ENCODE measurements around the gene ANKRD33B.

Gene ANKRD33B

DNA sequence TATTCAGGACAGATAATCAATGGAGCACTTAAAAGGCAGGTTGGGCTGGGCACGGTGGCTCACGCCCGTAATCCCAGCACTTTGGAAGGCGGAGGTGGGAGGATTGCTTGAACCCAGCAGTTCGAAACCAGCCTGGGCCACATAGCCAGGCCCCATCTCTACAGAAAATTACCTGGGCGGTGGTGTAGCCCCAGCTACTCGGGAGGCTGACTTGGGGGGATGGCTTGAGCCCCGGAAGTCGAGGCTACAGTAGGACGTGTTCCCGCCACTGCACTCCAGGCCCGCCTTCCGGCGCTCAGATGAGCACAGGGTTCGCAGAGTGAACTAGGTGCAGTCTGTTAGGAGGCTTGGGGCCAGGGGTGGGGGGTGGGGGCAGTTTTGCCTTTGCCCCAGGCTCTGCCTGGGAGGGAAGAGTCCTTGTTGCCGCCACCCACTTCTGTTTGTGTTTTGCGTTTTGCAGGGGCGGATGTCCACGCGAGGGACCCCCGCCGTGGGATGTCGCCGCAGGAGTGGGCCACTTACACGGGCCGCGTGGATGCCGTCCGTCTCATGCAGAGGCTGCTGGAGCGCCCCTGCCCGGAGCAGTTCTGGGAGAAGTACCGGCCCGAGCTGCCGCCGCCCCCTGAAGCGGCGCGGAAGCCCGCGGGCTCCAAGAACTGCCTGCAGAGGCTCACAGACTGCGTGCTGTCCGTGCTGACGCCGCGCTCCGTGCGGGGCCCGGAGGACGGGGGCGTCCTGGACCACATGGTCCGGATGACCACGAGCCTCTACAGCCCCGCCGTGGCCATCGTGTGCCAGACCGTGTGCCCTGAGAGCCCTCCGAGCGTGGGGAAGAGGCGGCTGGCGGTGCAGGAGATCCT, 85.2 kb downstream of the ANKRD33B start:
- Histone ChIP-seq H3K36me3 (replicated peaks) (no peaks in the 10 kb centered on the region), H3K27me3 (replicated peaks) (no peaks in the 10 kb centered on the region), H3K4me3 (ENCODE audit: low read depth, low read length) (no peak overlapping the region), H3K27ac (no peak overlapping the region)
- in situ Hi-C loops (cut with HindIII; ENCODE audit: low pct_ligation_motif_present, low sequenced_read_pairs) = loop anchor here (25.0 kb wide), 1 partner anchor 162 kb away; no protein-coding TSS in a partner anchor
- TF ChIP-seq, protein P1, sequence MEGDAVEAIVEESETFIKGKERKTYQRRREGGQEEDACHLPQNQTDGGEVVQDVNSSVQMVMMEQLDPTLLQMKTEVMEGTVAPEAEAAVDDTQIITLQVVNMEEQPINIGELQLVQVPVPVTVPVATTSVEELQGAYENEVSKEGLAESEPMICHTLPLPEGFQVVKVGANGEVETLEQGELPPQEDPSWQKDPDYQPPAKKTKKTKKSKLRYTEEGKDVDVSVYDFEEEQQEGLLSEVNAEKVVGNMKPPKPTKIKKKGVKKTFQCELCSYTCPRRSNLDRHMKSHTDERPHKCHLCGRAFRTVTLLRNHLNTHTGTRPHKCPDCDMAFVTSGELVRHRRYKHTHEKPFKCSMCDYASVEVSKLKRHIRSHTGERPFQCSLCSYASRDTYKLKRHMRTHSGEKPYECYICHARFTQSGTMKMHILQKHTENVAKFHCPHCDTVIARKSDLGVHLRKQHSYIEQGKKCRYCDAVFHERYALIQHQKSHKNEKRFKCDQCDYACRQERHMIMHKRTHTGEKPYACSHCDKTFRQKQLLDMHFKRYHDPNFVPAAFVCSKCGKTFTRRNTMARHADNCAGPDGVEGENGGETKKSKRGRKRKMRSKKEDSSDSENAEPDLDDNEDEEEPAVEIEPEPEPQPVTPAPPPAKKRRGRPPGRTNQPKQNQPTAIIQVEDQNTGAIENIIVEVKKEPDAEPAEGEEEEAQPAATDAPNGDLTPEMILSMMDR (IDR thresholded peaks at IDR 0.05; ENCODE audit: low read depth, low read length, missing control alignments) = no peak
- no peak for DNase-seq

- no peaks in the 10 kb centered on the region for H3K36me3 ChIP-seq (replicated peaks)
- in situ Hi-C loops (cut with HindIII; ENCODE audit: low pct_ligation_motif_present, low sequenced_read_pairs) = loop anchor here (25.0 kb wide), 1 partner anchor 163 kb away; no protein-coding TSS in a partner anchor
- H3K4me3 ChIP-seq (ENCODE audit: low read depth, low read length) = no peak overlapping the region
- no peaks in the 10 kb centered on the region for H3K27me3 ChIP-seq (replicated peaks)
- H3K27ac ChIP-seq = no peak overlapping the region
- DNase-seq = peak; percentile 14
- TF ChIP-seq, protein P1 (IDR thresholded peaks at IDR 0.05; ENCODE audit: low read depth, low read length, missing control alignments) = peak; percentile 15
Observed at GRCh38 chr5:10649666-10650380, 86.0 kb downstream of the ANKRD33B start.

DNA sequence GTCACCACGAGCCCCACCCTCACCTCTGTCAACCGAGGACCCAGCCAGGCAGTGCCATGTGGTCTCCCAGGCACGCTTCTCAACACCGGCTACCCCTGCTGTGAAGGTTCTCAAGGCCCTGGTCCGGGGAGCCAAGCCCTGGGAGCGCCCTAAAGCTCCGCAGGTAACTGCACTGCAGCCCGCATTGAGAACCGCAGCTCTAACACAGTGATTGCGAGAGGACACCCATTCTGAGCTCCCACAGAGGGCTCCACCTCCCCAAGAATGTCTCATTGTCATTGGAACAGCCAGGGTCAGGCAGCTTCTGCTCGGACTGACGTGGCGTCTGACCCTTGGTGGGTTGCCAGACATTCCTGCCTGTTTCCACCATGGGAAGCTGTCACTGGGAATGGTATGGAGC, 88.3 kb downstream of the ANKRD33B start:
- peak; percentile 34 for DNase-seq
- in situ Hi-C loops (cut with HindIII; ENCODE audit: low pct_ligation_motif_present, low sequenced_read_pairs) = no loop called here

DNA sequence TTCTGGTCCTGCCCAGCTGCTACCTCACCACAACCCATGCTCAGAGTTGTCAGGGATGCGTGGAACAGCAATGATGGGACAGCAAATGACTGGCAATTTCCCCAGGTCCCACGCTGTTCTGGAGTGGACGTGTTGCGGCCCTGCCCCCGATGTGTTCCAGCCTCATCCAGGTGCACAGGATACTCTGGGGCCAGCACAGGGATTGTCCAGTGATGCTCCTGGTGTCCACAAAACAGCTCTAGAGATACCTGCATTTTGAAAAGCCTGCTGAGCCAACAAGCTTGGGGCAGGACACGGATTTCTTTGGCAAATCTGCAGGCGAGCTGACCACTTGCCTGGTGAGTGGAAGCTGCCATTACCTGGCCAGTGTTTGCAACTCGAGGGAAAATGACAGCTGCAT, 88.7 kb downstream of the ANKRD33B start:
- in situ Hi-C loops (cut with HindIII; ENCODE audit: low pct_ligation_motif_present, low sequenced_read_pairs) = no loop called here
- Histone ChIP-seq H3K27ac (no peak overlapping the region), H3K4me3 (ENCODE audit: low read depth, low read length) (no peak overlapping the region), H3K27me3 (replicated peaks) (no peaks in the 10 kb centered on the region), H3K36me3 (replicated peaks) (no peaks in the 10 kb centered on the region)
- DNase-seq = no peak
- TF ChIP-seq, protein P1 (IDR thresholded peaks at IDR 0.05; ENCODE audit: low read depth, low read length, missing control alignments) = no peak

More for the DNA sequence above, 88.3 kb downstream of the ANKRD33B start:
- Histone ChIP-seq H3K4me3 (ENCODE audit: low read depth, low read length) (no peak overlapping the region), H3K27ac (no peak overlapping the region), H3K27me3 (replicated peaks) (no peaks in the 10 kb centered on the region), H3K36me3 (replicated peaks) (no peaks in the 10 kb centered on the region)
- TF ChIP-seq, protein P1 (IDR thresholded peaks at IDR 0.05; ENCODE audit: low read depth, low read length, missing control alignments) = peak; percentile 3

DNA sequence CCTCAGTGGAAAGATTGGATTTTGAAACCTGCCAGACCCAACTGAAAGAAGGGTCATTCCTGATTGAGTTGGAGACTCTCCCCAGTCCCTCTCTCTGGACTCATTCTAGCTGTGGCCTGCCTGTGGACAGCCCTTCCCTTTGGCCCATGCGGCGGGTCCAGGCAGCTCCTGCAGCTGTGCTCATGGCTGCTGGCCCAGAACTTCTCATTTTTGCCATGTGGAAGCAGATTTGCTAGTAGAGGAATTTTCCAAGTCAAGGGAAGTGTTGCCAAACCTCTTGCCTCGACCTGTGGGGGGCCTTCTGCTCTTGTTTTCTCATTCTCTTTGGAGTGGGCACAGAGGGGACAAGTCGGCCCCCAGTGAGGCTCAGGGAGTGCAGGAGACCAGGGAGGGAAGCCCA, 89.2 kb downstream of the ANKRD33B start:
- TF ChIP-seq, protein P1 (IDR thresholded peaks at IDR 0.05; ENCODE audit: low read depth, low read length, missing control alignments) = no peak
- DNase-seq = no peak
- no peaks in the 10 kb centered on the region for H3K27me3 ChIP-seq (replicated peaks)
- H3K4me3 ChIP-seq (ENCODE audit: low read depth, low read length) = no peak overlapping the region
- no peak overlapping the region for H3K27ac ChIP-seq
- in situ Hi-C loops (cut with HindIII; ENCODE audit: low pct_ligation_motif_present, low sequenced_read_pairs) = no loop called here
- no peaks in the 10 kb centered on the region for H3K36me3 ChIP-seq (replicated peaks)
